H1 (cell line): ENCODE data around the gene OLFML2A. TPM values are rescaled to one million over a fixed set of nuclear protein-coding genes. Genes with fewer than 3 reads are reported as not detected.
A peak's percentile ranks its signal among the peaks of the same experiment; 100 is the strongest.

Source experiments
- ASH2L ChIP-seq: fragments of 200-600, 300-600 bp; sonication (generic); IDR thresholded peaks from one replicate; pipeline ENCODE4 v1.7.1; 2017; ENCODE audit warnings: low read length
- BACH1 ChIP-seq: IDR thresholded peaks from 2 replicates; pipeline ENCODE4 v1.6.1; 2012; ENCODE audit warnings: low read length, improper control_type of control experiment
- BCL11A ChIP-seq, 2 experiments: IDR thresholded peaks; one replicate each; pipeline ENCODE4 v1.6.1; 2011; ENCODE audit warnings: low read depth in 2 of 2, low read length in 2 of 2, mild to moderate bottlenecking in 2 of 2
- CEBPB ChIP-seq: IDR thresholded peaks from 2 replicates; pipeline ENCODE4 v1.6.1; 2012; ENCODE audit warnings: low read depth, low read length
- CHD2 ChIP-seq: IDR thresholded peaks from 2 replicates; pipeline ENCODE4 v1.6.1; 2012; ENCODE audit warnings: low read length, improper control_type of control experiment
- EGR1 ChIP-seq: IDR thresholded peaks from 2 replicates; pipeline ENCODE4 v1.6.1; 2011; ENCODE audit warnings: low read depth, low read length, borderline replicate concordance
- EP300 ChIP-seq, 2 experiments: IDR thresholded peaks; 1 replicate in 1 of 2; 2 replicates in 1 of 2; pipeline ENCODE4 v1.6.1; 2011 to 2012; ENCODE audit warnings: low read depth in 2 of 2, low read length in 2 of 2, mild to moderate bottlenecking in 2 of 2, borderline replicate concordance in 1 of 2, inconsistent platforms in 1 of 2, moderate library complexity in 1 of 2
- GABPA ChIP-seq: IDR thresholded peaks from 2 replicates; pipeline ENCODE4 v1.6.1; 2011; ENCODE audit warnings: mild to moderate bottlenecking, low read length, moderate library complexity, borderline replicate concordance; ENCODE audit not compliant: insufficient read depth
- GTF2F1 ChIP-seq: IDR thresholded peaks from 2 replicates; pipeline ENCODE4 v1.6.1; 2012; ENCODE audit warnings: low read depth, low read length, improper control_type of control experiment, borderline replicate concordance
- HDAC2 ChIP-seq, 2 experiments: fragments of 300-600 bp in 1 of 2; sonication (generic) in 1 of 2; IDR thresholded peaks; 2 replicates each; pipeline ENCODE4 v1.6.1; 2011 to 2012; ENCODE audit warnings: low read depth in 2 of 2, low read length in 2 of 2, mild to moderate bottlenecking in 2 of 2, moderate library complexity in 2 of 2, borderline replicate concordance in 1 of 2, inconsistent platforms in 1 of 2
- HDAC6 ChIP-seq: IDR thresholded peaks from one replicate; pipeline ENCODE4 v1.7.1; 2012; ENCODE audit warnings: low read depth, mild to moderate bottlenecking, inconsistent platforms, low read length, moderate library complexity
- NRF1 ChIP-seq: IDR thresholded peaks from 2 replicates; pipeline ENCODE4 v1.6.1; 2011; ENCODE audit warnings: mild to moderate bottlenecking, low read depth, low read length, improper control_type of control experiment
- PHF8 ChIP-seq: fragments of 200-600 bp; sonication (generic); conservative IDR thresholded peaks from 2 replicates; pipeline ENCODE4 v1.7.1; 2012; ENCODE audit warnings: low read depth, mild to moderate bottlenecking, inconsistent platforms, low read length, moderate library complexity
- POLR2A ChIP-seq, 2 experiments: IDR thresholded peaks; 1 replicate in 1 of 2; 2 replicates in 1 of 2; pipeline ENCODE4 v1.6.1; 2011; ENCODE audit warnings: low read depth in 2 of 2, low read length in 2 of 2, mild to moderate bottlenecking in 2 of 2; ENCODE audit errors: control extremely low read depth in 1 of 2
- POLR2AphosphoS5 ChIP-seq: IDR thresholded peaks from 2 replicates; pipeline ENCODE4 v1.6.1; 2011; ENCODE audit warnings: low read depth, low read length
- RAD21 ChIP-seq, 2 experiments: IDR thresholded peaks in 1 of 2; conservative IDR thresholded peaks in 1 of 2; 2 replicates each; pipeline ENCODE4 v1.6.1; 2011; ENCODE audit warnings: low read depth in 2 of 2, low read length in 2 of 2, improper control_type of control experiment in 1 of 2, inconsistent platforms in 1 of 2, mild to moderate bottlenecking in 1 of 2, moderate library complexity in 1 of 2
- RBBP5 ChIP-seq: IDR thresholded peaks from 2 replicates; pipeline ENCODE4 v1.7.1; 2012; ENCODE audit warnings: low read depth, mild to moderate bottlenecking, inconsistent platforms, low read length, moderate library complexity, borderline replicate concordance
- RFX5 ChIP-seq: IDR thresholded peaks from 2 replicates; pipeline ENCODE4 v1.6.1; 2011; ENCODE audit warnings: low read depth, low read length, improper control_type of control experiment, borderline replicate concordance
- TAF1 ChIP-seq: IDR thresholded peaks from 2 replicates; pipeline ENCODE4 v1.6.1; 2011; ENCODE audit warnings: mild to moderate bottlenecking, low read depth, low read length
- TBP ChIP-seq: IDR thresholded peaks from 2 replicates; pipeline ENCODE4 v1.6.1; 2011; ENCODE audit warnings: low read depth, low read length, improper control_type of control experiment
- ZNF274 ChIP-seq: IDR thresholded peaks from 2 replicates; pipeline ENCODE4 v1.7.0; 2012; ENCODE audit warnings: low read length, borderline replicate concordance; ENCODE audit errors: extremely low read depth
- polyA plus RNA-seq, 7 experiments: library from polyadenylated mRNA; depleted of rRNA in 3 of 7; stranded (reverse) in 5 of 7; unstranded in 2 of 7; fragments of >200 nt in 5 of 7; fragments of 200-250 nt in 2 of 7; gene quantifications; 1 replicate in 5 of 7; 2 replicates in 1 of 7; 4 replicates in 1 of 7; pipeline versions ENCODE4 v1.2.1 to v1.2.3, GENCODE V29; 2011 to 2013; ENCODE audit warnings: missing spikeins in 2 of 7, mixed read lengths in 2 of 7
- total RNA-seq: library from RNA; stranded (reverse); fragmentation: NEBNext Ultra II Directional; extraction: Animal tissue kit (Norgen Biotek cat#: 25700); gene quantifications from 2 replicates; pipeline ENCODE4 v1.2.1, GENCODE V29; 2021
- TF ChIP-seq, protein P1 (sequence below), 3 experiments: IDR thresholded peaks; 1 replicate in 2 of 3; 2 replicates in 1 of 3; pipeline versions ENCODE4 v1.5.1 to v1.6.1; 2011; ENCODE audit warnings: low read length in 3 of 3, mild to moderate bottlenecking in 3 of 3, inconsistent platforms in 2 of 3, low read depth in 1 of 3, moderate library complexity in 1 of 3; ENCODE audit not compliant: insufficient read depth in 1 of 3; ENCODE audit errors: control extremely low read depth in 1 of 3

OLFML2A gene
- total and polyA plus RNA-seq, 2 of the 8 experiments (the other 6 are each of a cell fraction or from before 2014, with no cell fraction given) = 7.8 to 11.5 TPM

DNA sequence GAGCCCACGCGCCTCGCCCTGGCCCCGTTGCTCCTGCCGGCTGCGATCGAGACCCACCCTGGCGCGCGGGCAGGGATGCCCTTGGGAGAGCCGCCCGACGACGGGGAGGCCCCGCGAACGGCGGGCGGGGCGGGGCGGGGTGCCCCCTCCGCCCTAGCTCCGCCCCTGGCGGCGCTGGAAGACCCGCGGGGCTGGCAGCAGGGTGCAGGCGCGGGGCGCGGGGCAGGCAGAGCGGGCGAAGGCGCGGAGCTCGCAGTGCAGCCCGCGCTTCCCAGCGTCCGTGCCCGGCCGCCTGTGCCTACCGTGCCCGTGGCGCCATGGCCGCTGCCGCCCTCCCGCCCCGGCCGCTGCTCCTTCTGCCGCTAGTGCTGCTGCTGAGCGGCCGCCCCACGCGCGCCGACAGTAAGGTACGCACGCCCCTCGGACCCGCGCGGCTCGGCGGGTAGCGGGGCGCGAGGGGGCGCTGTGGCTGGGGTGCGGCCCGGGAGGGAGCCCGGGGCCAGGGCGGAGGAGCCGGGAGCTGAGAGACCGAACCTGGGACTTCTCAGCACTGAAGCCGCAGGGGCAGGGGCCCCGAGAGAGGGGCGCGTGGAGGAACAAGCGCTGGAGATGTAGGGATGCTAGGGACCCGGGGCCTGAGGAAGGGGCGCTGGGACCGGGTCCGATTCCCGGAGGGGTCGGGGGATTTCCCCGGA is at the start of gene OLFML2A (continued):
- TF ChIP-seq, protein P1, sequence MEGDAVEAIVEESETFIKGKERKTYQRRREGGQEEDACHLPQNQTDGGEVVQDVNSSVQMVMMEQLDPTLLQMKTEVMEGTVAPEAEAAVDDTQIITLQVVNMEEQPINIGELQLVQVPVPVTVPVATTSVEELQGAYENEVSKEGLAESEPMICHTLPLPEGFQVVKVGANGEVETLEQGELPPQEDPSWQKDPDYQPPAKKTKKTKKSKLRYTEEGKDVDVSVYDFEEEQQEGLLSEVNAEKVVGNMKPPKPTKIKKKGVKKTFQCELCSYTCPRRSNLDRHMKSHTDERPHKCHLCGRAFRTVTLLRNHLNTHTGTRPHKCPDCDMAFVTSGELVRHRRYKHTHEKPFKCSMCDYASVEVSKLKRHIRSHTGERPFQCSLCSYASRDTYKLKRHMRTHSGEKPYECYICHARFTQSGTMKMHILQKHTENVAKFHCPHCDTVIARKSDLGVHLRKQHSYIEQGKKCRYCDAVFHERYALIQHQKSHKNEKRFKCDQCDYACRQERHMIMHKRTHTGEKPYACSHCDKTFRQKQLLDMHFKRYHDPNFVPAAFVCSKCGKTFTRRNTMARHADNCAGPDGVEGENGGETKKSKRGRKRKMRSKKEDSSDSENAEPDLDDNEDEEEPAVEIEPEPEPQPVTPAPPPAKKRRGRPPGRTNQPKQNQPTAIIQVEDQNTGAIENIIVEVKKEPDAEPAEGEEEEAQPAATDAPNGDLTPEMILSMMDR (IDR thresholded peaks at IDR 0.05; ENCODE audit: control extremely low read depth in 1 of 3, insufficient read depth in 1 of 3, low read depth in 1 of 3, low read length in 3 of 3) = peak; percentile 61 to 73 (median 61)
- TF ChIP-seq PHF8 (peak; percentile 37; the same call in 1 of the 2 replicates), POLR2AphosphoS5 (no peak), EGR1 (no peak), HDAC2 (IDR thresholded peaks at IDR 0.05; ENCODE audit: borderline replicate concordance in 1 of 2, low read depth in 2 of 2, low read length in 2 of 2) (peak; percentile 59 to 66; a peak in 1 of 4 replicates), ASH2L (no peak), BCL11A (IDR thresholded peaks at IDR 0.05; ENCODE audit: low read depth in 2 of 2, low read length in 2 of 2) (no peak), NRF1 (no peak), EP300 (IDR thresholded peaks at IDR 0.05; ENCODE audit: borderline replicate concordance in 1 of 2, low read depth in 2 of 2, low read length in 2 of 2) (no peak), CHD2 (no peak), TBP (no peak), RFX5 (no peak), ZNF274 (no peak), GTF2F1 (no peak), RAD21 (IDR thresholded peaks at IDR 0.05 in 1 of 2, conservative IDR thresholded peaks at IDR 0.05 in 1 of 2; ENCODE audit: low read depth in 2 of 2, low read length in 2 of 2) (peak; percentile 16 to 47; a peak in 2 of 4 replicates), RBBP5 (no peak; the same call in 1 of the 2 replicates), TAF1 (no peak), CEBPB (no peak), GABPA (no peak; the same call in 1 of the 2 replicates), POLR2A (IDR thresholded peaks at IDR 0.05; ENCODE audit: control extremely low read depth in 1 of 2, low read depth in 2 of 2, low read length in 2 of 2) (peak in 1 of 2 experiments; percentile 28; a peak in 1 of 3 replicates), BACH1 (peak; percentile 50), HDAC6 (no peak)
